ENCODE measurements around the gene CHERP.

Gene CHERP

GRCh38 chr19:16542910-16543472 is 754 bp upstream of the CHERP start:
- no peak for DNase-seq

- DNase-seq: no peak
Observed at GRCh38 chr19:16541526-16542044, 652 bp downstream of the CHERP start.

GRCh38 chr19:16540948-16541347 is 1.3 kb downstream of the CHERP start:
- DNase-seq: no peak

GRCh38 chr19:16537111-16537510 is 5.1 kb downstream of the CHERP start:
- no peak for DNase-seq

GRCh38 chr19:16536130-16536529 is 6.1 kb downstream of the CHERP start:
- DNase-seq: no peak

- DNase-seq: no peak
Observed at GRCh38 chr19:16535381-16535780, 6.9 kb downstream of the CHERP start.

- no peak for DNase-seq
Observed at GRCh38 chr19:16532440-16533234, 9.6 kb downstream of the CHERP start.

- DNase-seq: no peak
Observed at GRCh38 chr19:16531380-16531669, 10.9 kb downstream of the CHERP start.

GRCh38 chr19:16530540-16531379 is 11.5 kb downstream of the CHERP start:
- no peak for DNase-seq

- DNase-seq: no peak
Observed at GRCh38 chr19:16529466-16530144, 12.6 kb downstream of the CHERP start.

- no peak for DNase-seq
Observed at GRCh38 chr19:16527971-16528521, 14.2 kb downstream of the CHERP start.

GRCh38 chr19:16527334-16527935 is 14.8 kb downstream of the CHERP start:
- no peak for DNase-seq

GRCh38 chr19:16525751-16526481 is 16.3 kb downstream of the CHERP start:
- no peak for DNase-seq

- DNase-seq: no peak
Observed at GRCh38 chr19:16524991-16525734, 17.1 kb downstream of the CHERP start.

- DNase-seq: no peak
Observed at GRCh38 chr19:16522559-16523377, 19.5 kb downstream of the CHERP start.

GRCh38 chr19:16521715-16522289 is 20.4 kb downstream of the CHERP start:
- DNase-seq: no peak

- no peak for DNase-seq
Observed at GRCh38 chr19:16520986-16521624, 21.1 kb downstream of the CHERP start.

GRCh38 chr19:16520074-16520973 is 21.9 kb downstream of the CHERP start:
- DNase-seq: no peak
